ENCODE data around the gene OR2A7. TPM values are rescaled to one million over a fixed set of nuclear protein-coding genes. Genes with fewer than 3 reads are reported as not detected.
"Not testable (repeated sequence)": the region's sequence is repeated elsewhere in the genome, so short reads cannot be mapped to it uniquely, and the experiment has no call there.

Gene OR2A7
- total RNA-seq, 4 donors from 2014 or later, result 10.9 to 40.3 (median 34.3) TPM; not detected in 1

GRCh38 chr7:144233039-144233438 lies 31.6 kb downstream of the OR2A7 start:
- H3K9me3 ChIP-seq, H3K36me3 ChIP-seq, DNase-seq, H3K4me3 ChIP-seq, H3K4me1 ChIP-seq, H3K27me3 ChIP-seq, H3K27ac ChIP-seq: not testable (repeated sequence)

GRCh38 chr7:144231027-144231426 lies 33.6 kb downstream of the OR2A7 start:
- not testable (repeated sequence) for H3K27me3 ChIP-seq, DNase-seq, H3K36me3 ChIP-seq, H3K9me3 ChIP-seq, H3K27ac ChIP-seq, H3K4me3 ChIP-seq, H3K4me1 ChIP-seq

GRCh38 chr7:144228810-144229209 lies 35.8 kb downstream of the OR2A7 start:
- not testable (repeated sequence) for H3K4me3 ChIP-seq, H3K27ac ChIP-seq, H3K27me3 ChIP-seq, DNase-seq, H3K36me3 ChIP-seq, H3K9me3 ChIP-seq, H3K4me1 ChIP-seq

- DNase-seq, H3K36me3 ChIP-seq, H3K4me1 ChIP-seq, H3K27ac ChIP-seq, H3K4me3 ChIP-seq, H3K9me3 ChIP-seq, H3K27me3 ChIP-seq: not testable (repeated sequence)
Observed at GRCh38 chr7:144226866-144227265, 37.7 kb downstream of the OR2A7 start.

GRCh38 chr7:144223675-144224074 lies 40.9 kb downstream of the OR2A7 start:
- H3K36me3 ChIP-seq, result not testable (repeated sequence)

GRCh38 chr7:144220531-144220930 lies 44.1 kb downstream of the OR2A7 start:
- not testable (repeated sequence) for H3K36me3 ChIP-seq, H3K27me3 ChIP-seq, H3K9me3 ChIP-seq, DNase-seq, H3K4me1 ChIP-seq, H3K27ac ChIP-seq, H3K4me3 ChIP-seq

More at GRCh38 chr7:144223675-144224074, 40.9 kb downstream of the OR2A7 start:
- not testable (repeated sequence) for H3K27ac ChIP-seq, DNase-seq, H3K4me1 ChIP-seq, H3K27me3 ChIP-seq, H3K4me3 ChIP-seq, H3K9me3 ChIP-seq

- not testable (repeated sequence) for DNase-seq, H3K36me3 ChIP-seq, H3K27ac ChIP-seq, H3K27me3 ChIP-seq, H3K4me1 ChIP-seq, H3K4me3 ChIP-seq, H3K9me3 ChIP-seq
Observed at GRCh38 chr7:144219149-144219548, 45.4 kb downstream of the OR2A7 start.

GRCh38 chr7:144218581-144218980 lies 46.0 kb downstream of the OR2A7 start:
- H3K4me1 ChIP-seq, H3K36me3 ChIP-seq, H3K9me3 ChIP-seq, H3K4me3 ChIP-seq, H3K27ac ChIP-seq, H3K27me3 ChIP-seq: not testable (repeated sequence)
- DNase-seq, result peak in 1 of 3 donors; percentile 29

GRCh38 chr7:144217200-144217599 lies 47.4 kb downstream of the OR2A7 start:
- not testable (repeated sequence) for H3K36me3 ChIP-seq, DNase-seq, H3K4me1 ChIP-seq, H3K4me3 ChIP-seq, H3K27me3 ChIP-seq, H3K27ac ChIP-seq, H3K9me3 ChIP-seq

Other genes with a start within 250 kb of the OR2A7 start
- gene OR2A5, start 215.8 kb downstream of the OR2A7 start, total RNA-seq, result not detected
- not detected for gene OR2A25, start 195.0 kb downstream of the OR2A7 start, total RNA-seq
- not detected for gene OR2A12, start 178.5 kb downstream of the OR2A7 start, total RNA-seq
- gene OR2A2, start 155.2 kb downstream of the OR2A7 start, total RNA-seq, result not detected
- not detected for gene OR2A14, start 141.6 kb downstream of the OR2A7 start, total RNA-seq
- gene CTAGE4, start 81.3 kb downstream of the OR2A7 start, total RNA-seq, result 10 to 100 TPM; 13.0 to 33.4 (median 20.3) TPM
- gene ARHGEF35, start 69.0 kb downstream of the OR2A7 start, total RNA-seq, result 10 to 100 TPM in 3 of 4 donors, 1 to 10 TPM in 1; 8.3 to 18.9 (median 16.1) TPM
- gene OR2A42, start 25.2 kb downstream of the OR2A7 start, total RNA-seq, result not detected
- 10 to 100 TPM in 2 of 4 donors, 1 to 10 TPM in 1, not detected in 1; 6.5 to 13.5 (median 10.2) TPM for gene CTAGE8, start 4.5 kb upstream of the OR2A7 start, total RNA-seq
- not detected for gene OR2A1, start 47.6 kb upstream of the OR2A7 start, total RNA-seq
- 10 to 100 TPM; 40.1 to 86.2 (median 66.7) TPM for gene ARHGEF5, start 90.6 kb upstream of the OR2A7 start, total RNA-seq
- gene NOBOX, start 138.9 kb upstream of the OR2A7 start, total RNA-seq, result not detected